ENCODE data around the gene MRGPRX1.
"Not testable (repeated sequence)": the region's sequence is repeated elsewhere in the genome, so short reads cannot be mapped to it uniquely, and the experiment has no call there.

MRGPRX1 gene
- total RNA-seq: 0 reads per million in 2 donors

DNA sequence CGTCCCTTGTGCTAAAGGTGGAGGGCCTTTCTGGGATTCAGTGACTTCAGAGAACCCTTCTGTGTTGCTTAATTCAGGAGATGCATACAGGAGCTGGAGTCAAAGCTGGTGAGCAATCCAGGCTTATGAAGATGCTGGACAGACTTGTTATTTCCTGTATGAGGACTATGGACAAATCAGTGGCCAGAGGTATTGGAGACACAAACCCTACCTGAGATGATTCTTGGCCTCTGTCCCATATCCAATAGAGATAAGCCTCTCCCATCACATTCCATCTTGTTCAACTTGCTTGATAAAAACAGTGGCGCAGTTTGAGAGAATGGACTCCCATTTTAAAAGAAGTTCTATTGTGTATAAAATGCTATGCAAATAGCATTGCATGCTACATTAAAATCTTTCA, at the start of gene MRGPRX1:
MRGPRX1 (minus strand) TSS at position 101 of the 400 bp plus-strand sequence. CDS start 4,630 bp downstream, outside the sequence.
- DNase-seq: no peak

DNA sequence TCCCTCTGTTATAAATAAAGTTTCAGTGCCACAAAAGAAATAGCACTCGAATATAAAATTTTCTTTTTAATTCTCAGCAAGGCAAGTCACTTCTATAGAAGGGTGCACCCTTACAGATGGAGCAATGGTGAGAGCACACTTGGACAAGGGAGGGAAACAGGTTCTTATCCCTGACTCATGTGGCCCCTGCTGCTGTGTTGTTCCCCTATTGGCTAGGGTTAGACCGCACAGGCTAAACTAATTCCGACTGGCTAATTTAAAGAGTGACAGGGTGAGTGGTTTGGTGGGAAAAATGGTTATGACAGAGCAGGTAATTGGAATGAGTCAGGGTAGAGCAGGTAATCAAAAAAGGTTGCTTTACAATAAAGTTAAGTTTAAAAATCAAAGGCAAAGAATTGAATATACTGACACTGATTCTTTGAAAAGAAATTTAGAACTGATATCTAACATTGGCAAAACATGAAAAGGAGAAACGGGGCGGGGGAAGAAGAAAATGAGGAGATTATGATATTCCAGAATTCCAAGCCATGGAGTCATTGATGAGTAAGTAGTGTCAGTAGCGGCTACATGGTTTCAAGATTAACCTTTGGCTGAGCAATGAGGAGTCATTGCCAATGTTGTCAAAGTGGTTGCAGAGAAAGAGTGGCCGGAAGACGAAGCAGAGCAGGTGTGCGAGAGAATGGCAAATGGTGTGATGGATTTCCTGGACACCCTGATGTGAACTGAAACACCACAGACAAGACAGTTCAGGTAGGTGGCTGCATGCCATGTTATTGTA, 48.4 kb upstream of the MRGPRX1 start:
- DNase-seq: no peak

DNA sequence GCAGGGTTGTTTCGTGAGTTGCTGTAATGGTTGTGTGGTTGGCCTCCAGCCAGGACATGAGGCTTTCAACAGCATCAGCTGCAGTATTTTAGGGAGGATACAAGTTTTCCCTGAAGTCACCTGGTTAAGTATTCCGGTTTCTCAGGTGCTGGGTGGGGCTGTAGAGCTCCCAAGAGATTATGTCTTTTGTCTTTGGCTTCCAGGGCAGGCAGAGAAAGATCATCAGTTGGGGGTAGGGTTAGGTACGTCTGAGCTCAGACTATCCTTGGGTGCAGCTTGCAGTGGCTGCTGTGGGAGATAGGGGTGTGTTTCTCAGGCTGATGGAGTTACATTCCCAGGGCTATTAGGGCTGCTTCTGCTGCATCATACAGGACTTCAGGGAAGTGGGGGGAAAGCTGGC, 47.5 kb upstream of the MRGPRX1 start:
- no peak for DNase-seq

DNA sequence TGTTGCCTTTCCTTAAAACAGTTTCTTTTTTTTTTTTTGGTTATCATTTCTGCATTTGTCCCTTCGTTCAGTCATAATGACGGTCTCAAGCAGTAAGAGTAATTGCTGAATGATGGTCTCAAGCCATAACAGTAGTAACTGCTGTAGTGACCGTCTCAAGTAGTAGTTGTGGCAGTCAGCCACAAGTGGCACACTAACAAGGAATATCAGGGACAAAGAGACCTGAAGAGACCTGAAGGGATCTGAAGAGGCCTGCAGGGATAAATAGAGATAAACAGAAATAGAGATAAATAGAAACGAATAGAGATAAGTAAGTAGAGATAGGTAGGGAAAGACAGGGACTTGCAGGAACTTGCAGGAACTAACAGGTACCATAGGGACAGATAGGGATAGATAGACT, 42.7 kb upstream of the MRGPRX1 start:
- DNase-seq: no peak

DNA sequence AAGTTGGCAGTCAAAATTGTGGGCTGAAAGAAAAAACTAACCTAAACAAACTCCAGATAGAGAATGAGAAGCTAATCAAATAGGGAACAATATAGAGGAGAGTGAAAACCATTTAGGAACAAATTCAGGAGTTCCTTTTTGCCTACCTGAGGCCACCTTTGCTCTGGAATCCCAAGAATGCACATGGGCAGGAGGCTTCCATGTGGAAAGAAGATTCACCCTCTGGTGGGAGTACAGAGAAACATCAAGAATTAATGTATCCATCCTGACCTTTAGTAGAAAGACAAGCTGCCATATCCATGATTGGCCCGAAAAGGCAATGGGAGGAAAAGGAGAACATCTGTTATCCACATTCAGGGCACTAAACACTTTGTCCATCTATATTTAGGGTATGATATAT, 35.0 kb upstream of the MRGPRX1 start:
- no peak for DNase-seq

DNA sequence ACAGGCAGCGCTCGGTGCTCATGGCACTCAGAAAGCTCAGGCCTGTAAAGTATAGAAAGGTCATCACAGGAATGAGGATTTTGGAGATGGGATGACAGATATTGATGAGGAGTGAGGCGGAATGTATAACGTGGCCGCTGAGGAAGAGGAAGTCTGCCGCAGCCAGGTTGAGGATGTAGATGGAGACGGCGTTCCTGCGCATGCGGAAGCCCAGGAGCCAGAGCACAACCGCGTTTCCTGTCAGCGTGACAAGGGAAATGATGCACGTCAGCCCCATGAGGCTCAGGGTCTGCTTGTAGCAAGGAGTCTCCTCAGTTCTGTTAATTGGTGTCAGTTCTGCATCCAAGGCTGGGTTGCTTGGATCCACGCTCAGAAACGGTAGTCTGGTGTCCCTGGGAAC, 33.1 kb upstream of the MRGPRX1 start:
- no peak for DNase-seq

DNA sequence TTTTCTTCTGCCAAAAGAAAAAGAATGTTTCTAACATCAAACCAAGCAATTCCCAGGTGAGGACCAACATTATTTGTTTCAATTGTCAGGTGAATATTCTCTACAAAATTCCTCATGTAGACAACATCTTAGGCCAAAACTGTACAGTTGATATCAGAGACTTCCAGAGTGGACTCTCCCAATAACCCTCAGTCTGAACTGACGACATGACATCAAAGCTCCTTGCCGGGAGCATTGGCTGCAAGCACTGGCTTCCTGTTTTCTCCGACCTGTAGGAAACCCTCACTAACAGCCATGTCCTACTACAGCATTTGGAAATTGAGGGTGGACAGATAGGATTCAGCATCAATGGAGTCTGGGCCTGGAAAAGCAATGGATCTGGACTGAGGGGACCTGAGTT, 30.5 kb upstream of the MRGPRX1 start:
- DNase-seq: no peak

DNA sequence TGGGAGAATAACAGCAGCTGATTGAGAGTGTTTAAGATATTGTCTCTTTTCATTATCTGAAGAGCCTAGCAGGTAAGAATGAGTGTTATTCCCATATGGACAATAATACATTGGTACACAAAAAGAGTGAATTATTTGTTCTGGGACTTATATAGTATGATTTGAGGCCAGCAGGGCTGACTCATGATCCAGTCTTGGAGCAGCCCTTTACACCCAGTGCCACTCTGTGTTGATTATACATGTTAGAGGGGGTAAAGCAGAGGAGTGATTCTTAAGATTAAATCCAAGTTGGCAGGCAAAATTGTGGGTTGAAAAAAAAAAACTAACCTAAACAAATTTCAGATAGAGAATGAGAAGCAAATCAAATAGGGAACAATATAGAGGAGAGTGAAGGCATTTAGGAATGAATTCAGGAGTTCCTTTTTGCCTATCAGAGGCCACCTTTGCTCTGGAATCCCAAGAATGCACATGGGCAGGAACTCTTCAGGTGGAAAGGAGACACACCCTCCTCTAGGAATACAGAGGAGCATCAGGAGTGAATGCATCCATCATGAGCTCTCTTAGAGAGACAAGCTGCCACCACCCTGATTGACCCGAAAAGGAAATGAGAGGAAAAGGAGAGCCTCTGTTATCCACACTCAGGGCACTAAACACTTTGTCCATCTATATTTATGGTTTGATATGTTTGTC, 19.2 kb upstream of the MRGPRX1 start:
- DNase-seq: no peak

DNA sequence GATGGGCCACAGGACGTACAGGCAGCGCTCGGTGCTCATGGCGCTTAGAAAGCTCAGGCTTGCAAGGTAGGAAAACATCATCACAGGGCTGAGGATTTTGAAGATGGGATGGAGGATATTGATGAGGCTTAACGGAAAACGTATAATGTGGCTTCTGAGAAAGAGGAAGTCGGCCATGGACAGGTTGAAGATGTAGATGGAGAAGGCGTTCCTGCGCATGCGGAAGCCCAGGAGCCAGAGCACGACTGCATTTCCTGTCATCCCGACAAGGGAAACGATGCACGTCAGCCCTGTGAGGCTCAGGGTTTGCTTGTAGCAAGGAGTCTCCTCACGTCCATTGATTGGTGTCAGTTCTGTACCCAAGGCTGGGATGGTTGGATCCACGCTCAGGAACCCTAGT, 17.4 kb upstream of the MRGPRX1 start:
- DNase-seq: no peak

DNA sequence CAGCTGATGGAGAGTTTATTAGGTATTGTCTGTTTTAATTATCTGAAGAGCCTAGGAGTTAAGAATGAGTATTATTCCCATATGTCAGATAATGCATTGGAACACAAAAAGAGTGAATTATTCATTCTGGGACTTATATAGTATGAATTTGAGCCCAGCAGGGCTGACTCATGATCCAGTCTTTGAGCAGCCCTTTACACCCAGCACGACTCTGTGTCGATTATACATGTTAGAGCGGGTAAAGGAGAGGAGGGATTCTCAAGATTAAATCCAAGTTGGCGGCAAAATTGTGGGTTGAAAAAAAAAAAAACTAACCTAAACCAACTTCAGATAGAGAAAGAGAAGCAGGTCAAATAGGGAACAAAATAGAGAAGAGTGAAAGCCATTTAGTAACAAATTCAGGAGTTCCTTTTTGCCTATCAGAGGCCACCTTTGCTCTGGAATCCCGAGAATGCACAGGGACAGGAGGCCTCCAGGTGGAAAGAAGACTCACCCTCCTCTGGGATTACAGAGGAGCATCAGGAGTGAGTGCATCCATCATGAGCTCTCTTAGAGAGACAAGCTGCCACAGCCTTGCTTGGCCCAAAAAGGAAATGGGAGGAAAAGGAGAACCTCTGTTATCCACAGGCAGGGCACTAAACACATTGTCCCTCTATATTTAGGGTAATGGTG, 3.1 kb downstream of the MRGPRX1 start:
- no peak for DNase-seq

DNA sequence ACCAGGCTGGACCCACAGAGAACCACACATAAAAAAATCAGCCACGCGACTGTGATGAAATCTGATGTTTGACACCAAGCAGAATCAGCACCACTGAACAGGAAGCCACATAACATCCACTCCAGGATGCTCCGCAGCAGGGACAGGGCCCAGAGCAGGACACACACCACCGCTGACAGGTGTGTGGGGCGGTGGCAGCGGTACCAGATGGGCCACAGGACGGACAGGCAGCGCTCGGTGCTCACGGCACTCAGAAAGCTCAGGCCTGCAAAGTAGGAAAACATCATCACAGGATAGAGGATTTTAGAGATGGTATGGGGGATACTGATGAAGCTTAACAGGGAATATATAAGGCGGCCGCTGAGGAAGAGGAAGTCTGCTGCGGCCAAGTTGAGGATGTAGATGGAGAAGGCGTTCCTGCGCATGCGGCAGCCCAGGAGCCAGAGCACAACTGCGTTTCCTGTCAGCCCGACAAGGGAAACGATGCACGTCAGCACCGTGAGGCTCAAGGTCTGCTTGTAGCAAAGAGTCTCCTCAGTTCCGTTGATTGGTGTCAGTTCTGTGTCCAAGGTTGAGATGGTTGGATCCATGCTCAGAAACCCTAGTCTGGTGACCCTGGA, 4.9 kb downstream of the MRGPRX1 start:
- no peak for DNase-seq

DNA sequence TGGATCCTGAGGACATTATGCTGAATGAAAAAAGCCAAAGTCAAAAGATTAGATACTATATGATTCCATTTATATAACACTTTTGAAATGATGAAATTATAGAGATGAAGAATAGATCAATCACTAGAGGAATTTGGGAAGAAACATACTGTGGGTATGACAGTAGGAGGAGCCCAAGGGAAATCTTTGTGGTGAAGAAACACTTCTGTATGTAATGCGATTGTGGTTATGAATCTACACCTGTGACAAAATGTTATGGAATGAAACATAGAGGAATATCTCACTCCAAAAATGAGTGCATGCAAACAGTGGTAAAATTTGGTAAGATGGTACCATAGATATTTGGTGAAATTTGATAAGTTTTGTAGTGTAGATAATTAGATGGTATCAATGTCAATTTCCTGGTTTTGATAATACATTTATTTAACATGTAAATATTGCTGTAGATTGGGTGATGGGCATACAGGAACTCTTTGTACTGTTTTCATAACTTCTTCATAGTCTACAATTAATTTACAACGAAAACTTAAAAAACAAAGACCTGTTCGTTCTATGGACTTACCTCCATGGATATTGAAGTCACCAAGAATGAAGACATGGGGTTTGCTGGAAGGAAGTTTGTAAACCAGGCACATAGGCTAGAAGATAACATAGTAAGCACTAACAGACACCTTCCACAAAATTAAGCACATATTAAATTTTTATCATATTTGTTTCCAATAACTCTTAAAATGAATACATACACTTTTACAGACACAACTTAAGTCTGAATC, 11.5 kb downstream of the MRGPRX1 start:
- DNase-seq: no peak

DNA sequence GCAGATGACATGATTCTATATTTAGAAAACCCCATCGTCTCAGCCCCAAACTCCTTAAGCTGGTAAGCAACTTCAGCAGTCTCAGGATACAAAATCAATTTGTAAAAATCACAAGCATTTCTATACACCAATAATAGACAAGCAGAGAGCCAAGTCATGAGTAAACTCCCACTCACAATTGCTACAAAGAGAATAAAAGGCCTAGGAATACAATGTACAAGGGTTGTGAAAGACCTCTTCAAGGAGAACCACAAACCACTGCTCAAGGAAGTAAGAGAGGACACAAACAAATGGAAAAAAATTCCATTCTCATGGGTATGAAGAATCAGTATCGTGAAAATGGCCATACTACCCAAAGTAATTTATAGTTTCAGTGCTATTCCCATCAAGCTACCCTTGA, 13.8 kb downstream of the MRGPRX1 start:
- DNase-seq: not testable (repeated sequence)

DNA sequence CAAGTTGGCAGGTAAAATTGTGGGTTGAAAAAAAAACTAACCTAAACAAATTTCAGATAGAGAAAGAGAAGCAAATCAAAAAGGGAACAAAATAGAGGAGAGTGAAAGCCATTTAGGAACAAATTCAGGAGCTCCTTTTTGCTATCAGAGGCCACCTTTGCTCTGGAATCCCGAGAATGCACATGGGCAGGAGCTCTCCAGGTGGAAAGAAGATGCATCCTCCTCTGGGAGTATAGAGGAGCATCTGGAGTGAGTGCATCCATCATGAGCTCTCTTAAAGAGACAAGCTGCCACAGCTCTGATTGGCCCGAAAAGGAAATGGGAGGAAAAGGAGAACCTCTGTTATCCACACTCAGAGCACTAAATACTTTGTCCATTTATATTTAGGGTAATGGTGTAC, 26.3 kb downstream of the MRGPRX1 start:
- no peak for DNase-seq

DNA sequence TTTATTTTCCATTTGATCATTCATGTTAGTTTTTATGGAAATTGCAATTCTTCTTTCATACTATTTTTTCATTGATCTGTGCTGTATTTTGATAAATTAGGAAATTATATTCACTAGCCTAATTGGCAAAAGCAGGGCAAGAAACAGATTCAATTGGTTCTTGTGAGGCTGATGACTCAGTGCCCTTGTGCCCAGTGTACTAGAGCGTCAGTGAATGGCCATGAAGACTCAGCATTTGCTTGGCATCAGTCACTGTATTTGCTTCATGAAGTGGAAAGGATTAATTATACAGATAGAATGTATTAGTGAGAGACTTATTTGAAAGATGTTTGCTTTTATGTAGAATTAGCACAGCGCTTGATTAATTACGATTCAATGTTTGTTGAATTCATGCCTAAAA, 31.8 kb downstream of the MRGPRX1 start:
- no peak for DNase-seq

DNA sequence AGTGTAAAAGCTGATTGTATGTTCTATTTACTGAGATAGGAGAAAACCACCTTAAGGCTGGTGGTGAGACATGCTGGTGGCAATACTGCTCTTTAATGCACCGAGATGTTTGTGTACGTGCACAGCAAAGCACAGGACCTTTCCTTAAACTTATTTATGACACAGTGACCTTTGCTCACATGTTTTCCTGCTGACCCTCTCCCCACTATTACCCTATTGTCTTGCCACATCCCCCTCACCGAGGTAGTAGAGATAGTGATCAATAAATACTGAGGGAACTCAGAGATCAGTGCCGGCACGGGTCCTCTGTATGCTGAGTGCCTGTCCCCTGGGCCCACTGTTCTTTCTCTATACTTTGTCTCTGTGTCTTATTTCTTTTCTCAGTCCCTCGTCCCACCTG, 38.6 kb downstream of the MRGPRX1 start:
- not testable (repeated sequence) for DNase-seq

DNA sequence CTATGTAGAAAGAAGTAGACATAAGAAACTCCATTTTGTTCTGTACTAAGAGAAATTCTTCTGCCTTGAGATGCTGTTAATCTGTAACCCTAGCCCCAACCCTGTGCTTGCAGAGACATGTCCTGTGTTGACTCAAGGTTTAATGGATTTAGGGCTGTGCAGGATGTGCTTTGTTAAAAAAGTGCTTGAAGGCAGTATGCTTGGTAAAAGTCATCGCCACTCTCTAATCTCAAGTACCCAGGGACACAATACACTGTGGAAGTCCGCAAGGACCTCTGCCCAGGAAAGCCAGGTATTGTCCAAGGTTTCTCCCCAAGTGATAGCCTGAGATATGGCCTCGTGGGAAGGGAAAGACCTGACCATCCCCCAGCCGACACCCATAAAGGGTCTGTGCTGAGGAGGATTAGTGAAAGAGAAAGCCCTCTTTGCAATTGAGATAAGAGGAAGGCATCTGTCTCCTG, 39.0 kb downstream of the MRGPRX1 start:
- DNase-seq: not testable (repeated sequence)

DNA sequence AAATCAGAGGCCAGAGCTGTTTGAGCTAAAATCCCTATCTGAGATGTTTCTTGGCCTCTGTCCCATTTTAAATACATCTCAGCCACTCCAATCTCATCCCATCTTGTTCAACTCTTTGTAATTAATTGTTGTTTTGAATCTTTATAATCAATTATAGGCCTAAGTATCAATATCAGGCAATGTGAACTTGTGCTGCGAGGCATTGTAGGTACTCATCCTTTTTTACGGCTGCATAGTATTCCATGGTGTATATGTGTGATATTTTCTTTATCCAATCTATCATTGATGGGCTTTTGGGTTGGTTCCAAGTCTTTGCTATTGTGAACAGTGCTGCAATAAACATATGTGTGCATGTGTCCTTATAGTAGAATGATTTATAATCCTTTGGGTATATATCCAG, 47.5 kb downstream of the MRGPRX1 start:
- not testable (repeated sequence) for DNase-seq

DNA sequence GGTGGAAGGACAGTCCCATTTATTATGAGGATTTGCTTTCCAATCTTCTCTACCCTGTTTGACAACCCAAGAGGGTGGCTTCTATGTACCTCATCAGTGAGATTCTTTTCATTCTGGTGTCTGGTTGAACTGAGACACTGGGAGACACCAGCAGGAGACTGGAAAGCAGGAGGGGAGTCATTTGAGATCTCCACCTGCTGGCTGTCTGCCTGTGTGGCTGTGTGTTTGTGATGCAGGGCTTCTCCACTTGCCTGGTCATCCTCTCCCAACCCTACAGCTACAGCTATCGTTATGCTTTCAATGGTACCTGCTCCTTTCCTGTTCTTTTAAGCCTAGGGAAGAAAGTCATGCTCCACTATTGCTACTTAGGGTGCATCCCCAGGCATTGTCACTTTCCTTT, 48.6 kb downstream of the MRGPRX1 start:
- DNase-seq: no peak

All from activated gamma-delta T cell (primary cell).